ENCODE measurements around the gene SYNE1.

DNA sequence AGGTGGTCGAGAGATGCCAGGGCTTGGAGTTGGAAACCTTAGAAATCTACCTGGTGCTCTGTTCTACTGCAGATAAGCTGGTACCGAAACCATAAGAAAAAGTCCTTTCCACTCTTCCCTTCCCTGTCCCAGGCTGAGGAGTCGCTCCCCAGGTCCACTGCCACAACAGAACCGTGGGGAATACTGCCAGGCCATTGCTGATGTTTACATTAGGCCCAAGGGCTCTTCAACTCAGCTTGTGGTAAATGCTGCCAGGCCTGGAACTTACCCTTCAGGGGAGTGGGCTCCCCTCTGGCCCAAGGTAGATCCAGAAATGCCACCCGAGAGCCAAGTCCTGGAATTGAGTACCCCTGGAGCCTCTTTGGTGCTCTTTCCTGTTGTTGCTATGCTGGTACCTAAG, 441.3 kb downstream of the SYNE1 start:
- TF ChIP-seq, protein P1, sequence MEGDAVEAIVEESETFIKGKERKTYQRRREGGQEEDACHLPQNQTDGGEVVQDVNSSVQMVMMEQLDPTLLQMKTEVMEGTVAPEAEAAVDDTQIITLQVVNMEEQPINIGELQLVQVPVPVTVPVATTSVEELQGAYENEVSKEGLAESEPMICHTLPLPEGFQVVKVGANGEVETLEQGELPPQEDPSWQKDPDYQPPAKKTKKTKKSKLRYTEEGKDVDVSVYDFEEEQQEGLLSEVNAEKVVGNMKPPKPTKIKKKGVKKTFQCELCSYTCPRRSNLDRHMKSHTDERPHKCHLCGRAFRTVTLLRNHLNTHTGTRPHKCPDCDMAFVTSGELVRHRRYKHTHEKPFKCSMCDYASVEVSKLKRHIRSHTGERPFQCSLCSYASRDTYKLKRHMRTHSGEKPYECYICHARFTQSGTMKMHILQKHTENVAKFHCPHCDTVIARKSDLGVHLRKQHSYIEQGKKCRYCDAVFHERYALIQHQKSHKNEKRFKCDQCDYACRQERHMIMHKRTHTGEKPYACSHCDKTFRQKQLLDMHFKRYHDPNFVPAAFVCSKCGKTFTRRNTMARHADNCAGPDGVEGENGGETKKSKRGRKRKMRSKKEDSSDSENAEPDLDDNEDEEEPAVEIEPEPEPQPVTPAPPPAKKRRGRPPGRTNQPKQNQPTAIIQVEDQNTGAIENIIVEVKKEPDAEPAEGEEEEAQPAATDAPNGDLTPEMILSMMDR (IDR thresholded peaks at IDR 0.05) = no peak
- no peak for TF ChIP-seq POLR2A (IDR thresholded peaks at IDR 0.05)
